Kidney tubule cell (primary cell): Measurements from ENCODE around the gene TMEM50B.
"Not testable (repeated sequence)": the region's sequence is repeated elsewhere in the genome, so short reads cannot be mapped to it uniquely, and the experiment has no call there.

Source experiments
- DNase-seq: peaks from one replicate; pipeline ENCODE4 v3.0.0-alpha.2; 2018; ENCODE audit warnings: low spot score

Gene TMEM50B

DNA sequence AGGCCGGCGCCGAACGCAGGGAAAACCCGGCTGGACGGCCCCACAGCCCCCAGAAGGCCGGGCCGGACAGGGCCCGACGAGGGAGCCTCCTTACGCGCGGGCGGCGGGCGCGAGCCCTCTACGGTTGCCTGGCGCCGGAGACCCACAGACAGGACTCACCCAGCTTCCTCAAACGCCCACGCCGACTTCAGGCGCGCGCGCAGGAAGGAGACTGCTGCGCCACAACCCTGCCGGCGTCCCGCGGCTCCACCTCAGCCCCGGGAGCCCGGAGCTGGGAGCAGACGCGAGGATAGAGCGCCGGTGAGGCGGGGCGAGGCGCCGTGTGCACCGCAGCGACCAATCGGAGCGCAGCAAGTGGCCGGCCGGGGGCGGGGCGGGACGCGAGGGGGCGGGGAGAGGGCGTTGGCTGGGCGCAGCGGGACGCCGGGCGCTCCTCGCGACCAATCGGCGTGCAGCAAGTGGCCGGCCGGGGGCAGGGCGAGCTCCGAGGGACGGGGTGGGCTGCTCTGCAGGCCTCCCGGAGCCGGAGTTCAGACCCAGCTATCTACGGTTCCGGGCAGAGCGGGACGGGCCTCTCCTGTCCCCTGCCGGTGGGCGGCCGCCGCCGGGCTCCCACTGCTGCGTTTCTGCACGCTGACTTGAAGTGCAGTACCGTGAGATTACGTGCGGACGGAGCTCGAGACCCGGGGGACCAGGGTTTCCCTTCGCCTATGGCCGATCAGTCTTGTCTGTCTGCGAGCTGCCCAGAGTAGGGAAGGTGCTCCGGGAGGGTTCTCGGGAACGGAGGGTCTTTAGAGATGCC, at the start of gene TMEM50B:
Gene TMEM50B (minus strand): TSS at position 296 of the 802 bp plus-strand sequence. CDS start 11,089 bp downstream, outside the sequence.
- peak; percentile 98 for DNase-seq

DNA sequence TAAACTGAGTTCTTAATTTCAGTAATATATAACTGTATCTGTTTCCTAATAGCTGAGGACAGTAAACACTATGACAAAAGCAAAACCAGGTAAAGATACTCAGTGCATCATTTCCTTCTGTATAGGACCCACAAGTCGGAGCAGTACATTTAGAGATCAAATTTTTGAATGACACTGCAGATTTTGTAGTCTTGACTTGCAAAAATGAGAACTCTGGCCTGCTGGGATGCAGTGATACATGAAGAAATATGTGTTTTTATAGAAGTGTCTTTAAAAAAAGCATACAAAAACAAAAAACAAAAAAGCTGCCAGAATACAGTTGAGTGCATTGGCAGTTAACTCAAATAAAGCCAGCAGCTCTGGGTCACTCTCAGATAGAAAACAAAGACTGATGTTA, 43.2 kb upstream of the TMEM50B start:
- DNase-seq, result no peak

DNA sequence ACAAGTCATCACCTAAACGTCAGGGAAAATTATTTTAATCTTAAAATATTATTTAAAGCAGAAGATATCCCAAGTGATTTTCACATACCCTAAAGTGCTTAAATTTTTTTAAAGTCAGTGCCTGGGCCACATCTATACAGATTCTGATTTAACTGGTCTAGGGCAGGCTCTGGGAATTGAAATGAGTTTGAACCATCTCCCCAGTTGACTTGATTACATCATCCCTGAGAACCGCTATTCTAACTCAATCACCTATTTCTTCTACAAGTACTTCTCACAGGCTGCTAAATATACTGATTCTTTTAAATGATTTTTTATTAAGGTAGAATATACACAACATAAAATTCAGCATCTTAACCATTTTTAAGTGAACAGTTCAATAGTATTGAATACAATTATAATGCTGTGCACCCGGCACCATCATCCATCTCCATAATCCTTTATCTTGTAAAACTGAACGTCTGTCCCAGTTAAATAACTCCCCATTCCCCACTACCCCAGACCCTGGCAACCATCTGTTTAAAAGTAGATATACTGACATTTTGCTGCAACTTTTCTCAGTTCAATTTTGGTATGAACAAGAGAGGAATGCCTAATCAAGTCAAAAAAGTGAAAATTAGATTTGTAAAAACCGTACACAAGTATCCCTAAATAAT, 42.7 kb upstream of the TMEM50B start:
- no peak for DNase-seq

DNA sequence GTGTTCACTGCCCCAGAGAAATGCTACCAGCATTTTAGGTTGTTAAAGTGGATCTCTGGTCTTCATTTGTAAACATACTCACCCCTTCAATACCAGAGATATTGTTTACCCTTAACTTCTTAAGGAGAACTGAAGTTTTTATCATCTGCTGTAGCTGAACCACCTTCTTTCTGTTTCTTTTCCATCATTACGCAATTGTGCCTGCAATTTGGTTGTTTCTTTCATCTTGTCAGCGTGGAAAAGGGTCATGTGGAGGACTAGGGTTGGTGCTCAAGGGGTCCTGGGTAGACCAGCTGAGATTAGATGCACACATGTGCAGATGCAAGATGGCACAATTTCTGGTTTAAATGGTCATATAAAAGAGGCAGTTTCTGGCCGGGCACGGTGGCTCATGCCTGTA, 39.1 kb upstream of the TMEM50B start:
- DNase-seq, result no peak

DNA sequence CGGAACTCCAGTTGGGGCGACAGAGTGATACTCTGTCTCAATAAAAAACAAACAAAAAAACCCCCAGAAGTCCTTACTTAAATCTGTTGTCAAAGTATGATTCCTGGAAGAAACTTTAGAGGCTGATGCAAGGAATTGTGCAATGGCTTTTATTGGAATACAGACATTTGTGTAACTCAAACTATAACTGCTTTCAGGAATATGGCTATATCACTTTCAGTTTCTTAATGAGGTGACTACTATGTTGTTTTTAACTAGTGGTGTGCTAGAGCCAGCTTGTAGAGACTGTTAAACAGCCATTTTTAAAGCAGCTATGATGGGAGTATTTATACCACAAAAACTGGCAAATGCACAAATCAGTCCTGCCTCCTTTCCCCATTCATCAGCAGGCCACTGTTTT, 34.5 kb upstream of the TMEM50B start:
- no peak for DNase-seq

DNA sequence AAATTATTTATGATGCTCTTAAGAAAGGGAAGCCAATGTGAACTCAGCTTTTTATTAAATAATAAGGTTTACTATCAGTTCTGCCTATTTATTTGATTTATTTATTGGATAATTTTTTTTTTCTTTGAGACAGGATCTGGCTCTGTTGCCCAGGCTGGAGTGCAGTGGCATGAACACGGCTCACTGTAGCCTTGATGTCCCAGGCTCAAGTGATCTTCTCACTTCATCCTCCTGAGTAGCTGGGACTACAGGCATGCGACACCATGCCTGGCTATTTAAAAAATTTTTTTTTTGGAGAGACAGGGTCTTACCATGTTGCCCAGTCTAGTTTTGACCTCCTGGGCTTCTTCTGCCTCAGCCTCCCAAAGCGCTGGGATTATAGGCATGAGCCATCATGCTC, 32.7 kb upstream of the TMEM50B start:
- no peak for DNase-seq

DNA sequence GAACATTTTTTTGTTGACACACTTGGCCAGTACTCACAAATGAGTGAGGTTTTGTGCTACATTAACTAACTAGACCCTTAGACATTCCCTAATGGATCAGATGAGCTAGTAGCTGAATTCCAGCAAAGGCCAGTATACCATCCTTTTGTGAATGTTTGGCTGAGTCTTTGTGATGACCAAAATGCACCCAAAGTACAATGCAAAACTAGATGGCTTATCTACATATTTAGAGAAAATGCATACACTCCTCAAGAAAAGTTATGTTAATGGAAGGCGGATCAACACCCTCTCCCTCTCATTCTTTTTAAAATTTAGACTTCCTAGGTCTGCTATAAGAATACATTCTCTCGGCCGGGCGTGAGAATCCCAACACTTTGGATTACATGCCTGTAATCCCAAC, 31.9 kb upstream of the TMEM50B start:
- no peak for DNase-seq

DNA sequence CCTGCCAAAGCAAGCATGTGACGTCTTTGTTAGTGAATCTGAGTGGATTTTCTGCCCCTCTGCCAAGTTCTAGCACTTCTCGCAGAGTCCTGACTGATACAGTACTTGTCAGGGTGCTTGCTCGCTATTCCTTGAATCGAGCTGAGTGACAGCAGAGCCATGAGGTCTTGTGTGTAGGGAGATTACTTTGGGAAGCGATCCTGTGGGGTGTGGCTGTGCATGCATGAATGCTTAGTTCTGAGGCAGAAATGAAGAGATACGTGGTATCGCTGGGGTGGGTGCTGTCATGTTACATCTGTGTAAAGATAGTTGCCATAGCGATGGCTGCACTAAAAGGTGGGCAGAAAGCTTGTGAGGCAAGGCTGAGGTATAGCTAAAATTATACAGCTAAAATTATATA, 31.1 kb upstream of the TMEM50B start:
- DNase-seq, result no peak

DNA sequence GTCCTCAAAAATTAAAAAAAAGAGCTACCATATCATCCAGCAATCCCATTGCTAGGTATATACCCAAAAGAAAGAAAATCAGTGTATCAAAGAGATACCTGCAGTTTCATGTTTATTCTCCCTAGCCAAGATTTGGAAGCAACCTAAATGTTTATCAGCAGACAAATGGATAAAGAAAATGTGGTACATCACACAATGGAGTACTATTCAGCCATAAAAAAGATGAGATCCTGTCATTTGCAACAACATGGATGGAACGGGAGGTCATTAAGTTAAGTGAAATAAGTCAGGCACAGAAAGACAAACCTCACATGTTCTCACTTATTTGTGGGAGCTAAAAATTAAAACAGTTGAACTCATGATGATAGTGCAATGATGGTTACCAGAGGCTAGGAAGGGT, 27.2 kb upstream of the TMEM50B start:
- not testable (repeated sequence) for DNase-seq

DNA sequence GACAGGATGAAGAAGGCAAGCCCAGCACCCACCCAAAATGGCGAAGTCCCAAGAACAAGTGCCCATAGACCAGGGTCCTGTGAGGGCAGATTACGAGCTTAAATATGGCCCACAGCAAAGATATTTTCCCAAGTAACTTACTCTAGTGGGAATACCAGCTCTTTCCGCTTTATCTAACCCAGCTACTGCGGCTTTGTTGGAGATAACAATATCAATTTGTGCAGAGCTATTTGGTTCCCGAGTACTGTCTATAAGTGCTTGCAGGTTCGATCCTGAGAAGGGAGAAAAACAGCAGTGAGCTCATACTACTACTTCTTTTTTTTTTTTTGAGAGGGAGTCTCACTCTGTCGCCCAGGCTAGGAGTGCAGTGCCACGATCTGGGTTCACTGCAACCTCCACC, 26.1 kb upstream of the TMEM50B start:
- DNase-seq, result no peak

DNA sequence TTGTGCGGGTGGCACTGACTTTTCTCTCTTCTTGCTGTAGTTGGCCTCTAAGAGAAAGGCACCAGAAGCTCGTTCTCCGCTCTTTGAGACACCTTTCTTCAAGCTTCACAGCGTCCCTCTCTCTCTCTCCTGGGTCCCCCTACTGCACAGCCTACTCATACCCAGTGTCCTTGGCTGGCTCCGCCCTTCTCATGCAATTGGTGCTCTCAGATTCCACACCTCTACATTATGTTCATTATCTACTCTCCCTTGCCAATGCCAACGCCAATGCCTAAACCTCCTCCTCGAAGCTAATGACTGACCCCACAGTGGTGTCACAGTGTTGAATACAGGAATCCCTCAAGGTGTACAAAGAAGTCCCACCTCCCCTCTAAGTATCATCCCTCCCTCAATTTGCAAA, 16.6 kb upstream of the TMEM50B start:
- no peak for DNase-seq

DNA sequence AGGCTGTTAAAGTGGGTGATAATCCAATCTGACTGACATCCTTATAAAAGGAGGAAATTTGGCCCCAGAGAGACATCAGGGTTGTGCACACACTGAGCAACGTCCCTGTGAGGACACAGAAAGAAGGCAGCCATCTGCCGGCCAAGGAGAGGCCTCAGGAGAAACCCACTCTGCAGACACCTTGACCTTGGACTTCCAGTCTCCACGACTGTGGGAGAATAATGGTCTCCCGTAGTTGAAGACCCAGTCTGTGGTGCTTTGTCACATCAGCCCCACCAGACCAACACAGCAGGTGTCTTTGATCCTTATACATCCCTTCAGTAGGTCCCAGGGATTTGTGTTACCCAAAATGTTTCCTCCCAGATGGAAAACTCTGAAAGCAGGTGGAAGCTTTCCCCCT, 16.0 kb upstream of the TMEM50B start:
- DNase-seq, result no peak

DNA sequence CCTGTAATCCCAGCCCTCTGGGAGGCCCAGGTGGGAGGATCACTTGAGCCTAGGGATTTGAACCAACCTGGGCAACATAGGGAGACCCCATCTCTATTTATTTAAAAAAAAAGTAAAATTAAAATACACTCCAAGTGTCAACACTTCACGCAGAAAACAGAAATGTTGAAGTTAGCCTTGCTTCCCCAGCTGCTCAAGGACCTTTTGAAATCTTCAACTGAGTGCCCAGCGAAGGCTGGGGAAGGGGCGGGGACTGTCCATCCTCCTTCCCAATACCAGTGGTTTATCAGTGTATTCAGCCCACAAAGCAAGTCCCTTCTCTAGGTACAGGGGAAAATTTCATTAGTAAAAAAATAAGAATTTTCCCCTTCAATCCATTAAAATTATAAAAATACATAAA, 14.0 kb upstream of the TMEM50B start:
- DNase-seq, result no peak

DNA sequence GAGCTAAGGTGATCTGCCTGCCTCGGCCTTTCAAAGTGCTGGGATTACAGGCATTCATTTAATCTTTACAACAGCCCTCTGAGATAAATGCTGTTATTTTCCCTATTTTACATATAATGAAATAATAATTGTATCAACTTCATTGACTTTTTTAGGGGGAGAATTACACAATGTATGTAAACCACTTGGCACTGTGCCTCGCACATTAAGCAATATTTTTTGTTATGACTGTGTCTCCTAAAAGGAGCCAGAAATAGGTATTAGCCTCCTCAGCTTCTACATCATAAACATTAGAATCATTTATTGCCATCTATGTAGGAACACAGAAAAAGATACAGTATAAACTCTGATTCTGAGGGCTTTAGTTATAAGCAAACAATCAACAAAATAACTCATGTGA, 12.8 kb upstream of the TMEM50B start:
- no peak for DNase-seq

DNA sequence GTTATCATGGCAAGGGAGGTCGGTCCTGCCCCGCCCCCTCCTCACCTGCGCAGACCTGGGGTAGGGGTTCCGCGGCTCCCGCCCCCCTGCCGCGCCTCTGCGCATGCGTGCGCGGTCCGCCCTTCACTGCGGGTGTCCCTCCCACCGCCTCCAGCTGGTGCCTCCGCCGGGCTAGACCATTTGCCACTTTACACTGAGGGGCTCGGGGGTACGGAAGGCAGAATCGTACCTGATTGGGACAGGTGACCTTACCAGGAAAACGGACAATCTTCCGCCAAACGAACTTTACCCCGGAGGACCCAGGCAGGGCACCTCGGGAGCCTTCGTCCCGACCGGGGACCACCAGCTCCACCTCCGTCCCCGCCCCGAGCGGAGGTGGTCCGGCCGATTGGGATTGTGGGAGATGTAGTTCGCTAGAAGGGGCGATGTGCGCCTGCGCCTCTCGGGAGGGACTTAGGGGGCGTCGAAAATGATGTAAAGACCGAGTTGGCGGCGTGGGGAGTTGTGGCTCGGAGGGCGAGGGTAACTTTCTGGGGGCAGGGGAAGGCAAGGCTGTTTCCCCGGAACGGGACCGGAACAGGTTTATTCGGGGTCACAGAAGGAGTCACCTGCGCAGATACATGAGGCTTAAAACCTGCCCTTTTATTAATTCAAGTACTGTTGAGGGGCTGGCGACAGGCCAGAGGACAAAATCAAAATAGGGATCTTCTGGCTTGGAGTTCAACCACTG, 11.8 kb upstream of the TMEM50B start, which contains the start of gene DNAJC28:
Gene DNAJC28 (minus strand): TSS at position 344 of the 730 bp plus-strand sequence. CDS start 2,323 bp downstream, outside the sequence.
- peak; percentile 92 for DNase-seq

DNA sequence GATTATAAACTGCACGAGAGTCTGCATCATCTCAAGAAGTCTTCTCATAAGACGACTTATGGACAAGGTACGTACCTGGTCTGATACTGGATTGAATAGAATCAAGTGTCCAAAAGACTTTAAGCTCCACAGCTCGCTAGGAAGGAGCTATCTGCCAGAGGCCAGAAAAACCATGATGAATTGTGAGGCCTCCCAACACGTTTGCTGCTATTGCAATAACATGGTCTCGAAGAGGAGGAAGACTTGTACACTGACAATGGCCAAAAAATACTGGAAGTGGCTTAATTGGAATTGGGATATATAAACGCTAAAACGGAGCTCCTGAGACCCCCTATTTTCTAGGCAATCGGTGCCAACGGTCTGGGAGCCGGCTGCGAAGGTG, 11.2 kb upstream of the TMEM50B start:
- DNase-seq, result no peak

DNA sequence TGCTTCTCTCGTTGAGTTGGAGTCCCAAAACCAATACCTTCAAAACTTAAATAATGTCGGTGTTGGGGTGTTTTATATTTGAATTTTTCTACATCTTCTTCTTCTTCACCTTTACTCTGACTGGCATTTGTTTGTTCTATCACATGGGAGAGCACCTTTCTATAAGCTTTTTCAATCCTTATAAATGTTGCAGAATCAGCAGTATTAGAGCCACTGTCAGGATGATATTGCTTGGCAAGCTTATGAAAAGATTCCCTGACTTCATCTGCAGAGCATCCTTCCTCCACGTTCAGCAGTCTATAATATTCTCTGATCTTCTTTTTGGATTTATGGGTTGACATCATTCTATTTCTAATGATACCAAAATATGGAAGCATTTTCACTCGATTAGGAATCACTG, 9.2 kb upstream of the TMEM50B start:
- no peak for DNase-seq

DNA sequence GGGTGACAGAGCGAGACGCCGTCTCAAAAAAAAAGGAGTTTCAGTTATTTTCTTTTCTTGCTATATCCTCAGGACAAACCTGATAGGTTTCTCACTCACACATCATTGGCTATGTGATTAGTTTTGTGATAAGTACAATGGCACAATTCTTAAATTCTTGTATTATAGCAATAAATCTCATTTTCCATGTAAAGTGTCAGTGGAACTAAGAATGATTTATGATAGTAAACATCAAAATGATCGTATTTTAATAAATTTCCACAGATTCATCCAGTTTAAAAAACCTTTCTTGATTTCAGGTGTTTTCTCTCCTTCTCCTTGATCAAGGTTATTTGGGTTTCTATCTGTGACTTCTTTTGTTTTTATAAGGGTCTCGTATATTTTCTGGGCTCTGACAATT, 8.2 kb upstream of the TMEM50B start:
- no peak for DNase-seq

DNA sequence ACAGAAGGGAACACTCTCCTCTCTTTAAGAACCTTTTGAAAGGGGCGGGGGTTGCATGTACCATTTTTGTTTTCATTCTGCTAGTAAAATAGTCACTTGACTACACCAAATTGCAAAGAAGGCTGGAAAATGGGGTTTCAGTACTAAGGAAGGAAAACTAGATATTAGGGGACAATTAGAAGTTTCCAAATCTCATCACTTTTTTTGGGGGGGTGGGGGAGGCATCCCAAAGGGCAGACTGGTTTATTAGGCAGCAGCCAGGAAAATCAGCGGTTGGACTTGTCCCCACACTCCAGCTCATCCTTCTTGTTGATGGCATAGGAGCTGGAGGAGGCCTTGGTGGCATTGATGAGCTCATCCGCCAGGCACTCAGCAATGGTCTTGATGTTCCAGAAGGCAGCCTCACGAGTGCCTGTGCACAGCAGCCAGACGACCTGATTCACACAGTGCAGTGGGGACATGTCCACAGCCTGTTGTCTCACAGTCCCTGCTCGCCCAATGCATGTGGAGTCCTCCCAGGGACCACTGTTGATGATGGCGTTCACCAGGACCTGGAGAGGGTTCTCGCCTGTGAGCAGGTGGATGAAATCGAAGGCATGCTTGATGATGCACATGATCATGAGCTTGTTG, 1.7 kb upstream of the TMEM50B start:
- DNase-seq, result peak; percentile 63

DNA sequence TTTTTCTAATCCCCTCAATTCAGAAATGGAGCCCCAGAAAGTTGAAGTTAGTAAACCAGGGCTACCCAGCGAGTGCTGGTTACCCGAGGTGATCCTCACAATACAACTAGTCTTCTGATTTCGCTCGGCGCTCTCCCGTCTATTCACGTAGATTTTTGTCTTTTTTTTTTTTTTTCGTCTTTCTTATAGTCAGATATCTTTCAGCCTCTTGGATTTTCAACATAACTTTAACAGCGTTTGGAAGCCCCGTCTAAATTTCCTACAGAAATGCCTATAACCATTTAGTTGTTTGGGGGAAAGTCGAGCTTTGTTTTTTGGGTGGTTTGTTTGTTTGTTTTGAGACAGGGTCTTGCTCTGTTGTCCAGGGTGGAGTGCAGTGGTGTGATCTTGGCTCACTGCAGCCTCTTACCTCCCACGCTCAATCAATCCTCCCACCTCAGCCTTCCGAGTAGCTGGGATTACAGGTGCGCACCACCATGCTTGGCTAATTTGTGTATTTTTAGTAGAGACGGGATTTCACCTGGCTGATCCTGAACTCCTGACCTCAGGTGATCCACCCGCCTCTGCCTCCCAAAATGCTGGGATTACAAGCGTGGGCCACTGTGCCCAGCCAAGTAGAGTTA, 818 bp upstream of the TMEM50B start:
- DNase-seq, result no peak

DNA sequence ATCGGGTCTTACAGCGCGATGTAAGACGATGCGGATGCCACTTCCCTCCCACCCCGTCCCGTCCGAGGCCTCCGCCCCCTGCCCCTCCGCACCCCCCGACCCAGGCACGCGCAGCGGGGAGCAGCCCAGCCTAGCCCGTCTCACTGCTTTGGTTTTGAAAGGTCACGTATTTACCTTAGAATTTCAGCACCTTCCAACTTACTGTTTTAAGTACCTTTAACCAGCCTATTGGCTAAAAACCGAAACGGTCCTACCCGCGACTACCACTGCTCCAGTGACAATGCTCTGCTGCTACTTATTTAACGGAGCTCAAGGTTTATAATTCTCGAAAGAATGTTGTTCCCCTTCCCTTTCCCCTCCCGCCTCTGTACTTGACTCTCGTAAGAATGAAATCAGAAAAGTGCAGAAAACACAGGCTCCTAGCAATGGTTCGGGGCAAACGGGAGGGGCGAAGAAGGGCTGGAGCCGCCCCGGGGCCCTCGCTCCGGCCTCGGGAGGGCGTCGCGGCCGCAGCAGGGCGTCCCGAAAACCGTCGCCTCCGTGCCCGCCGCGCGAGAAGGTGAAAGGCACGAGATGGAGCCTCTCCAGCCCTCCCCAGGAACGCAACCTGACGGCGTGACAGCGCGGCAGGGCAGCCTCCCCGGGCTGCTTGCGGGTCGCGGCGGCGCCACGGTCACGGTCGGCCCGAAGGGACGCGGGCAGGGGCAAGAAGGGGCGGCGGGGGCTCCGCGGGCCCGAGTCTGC, 667 bp downstream of the TMEM50B start:
- DNase-seq, result peak; percentile 42
